Islet of Langerhans (tissue), 1 donor: ENCODE results near the gene PTEN.
"Not testable (repeated sequence)": the region's sequence is repeated elsewhere in the genome, so short reads cannot be mapped to it uniquely, and the experiment has no call there.

ENCODE experiments used
- FAIRE-seq: peaks from one replicate; lab custom pipeline; 2011; peaks lifted over from hg19 to GRCh38; lab: Jason Lieb, UNC

The PTEN gene

GRCh38 chr10:87863053-87863943 is at the start of gene PTEN, which contains the start of gene KLLN:
PTEN (plus strand) TSS chr10:87863625; CDS start chr10:87864470, 845 bp downstream.
KLLN (minus strand) TSS chr10:87863533; CDS start chr10:87862487, 1,046 bp downstream.
- no peak for FAIRE-seq

- no peak for FAIRE-seq
Measured at GRCh38 chr10:87816163-87816897, 47.1 kb upstream of the PTEN start.

DNA sequence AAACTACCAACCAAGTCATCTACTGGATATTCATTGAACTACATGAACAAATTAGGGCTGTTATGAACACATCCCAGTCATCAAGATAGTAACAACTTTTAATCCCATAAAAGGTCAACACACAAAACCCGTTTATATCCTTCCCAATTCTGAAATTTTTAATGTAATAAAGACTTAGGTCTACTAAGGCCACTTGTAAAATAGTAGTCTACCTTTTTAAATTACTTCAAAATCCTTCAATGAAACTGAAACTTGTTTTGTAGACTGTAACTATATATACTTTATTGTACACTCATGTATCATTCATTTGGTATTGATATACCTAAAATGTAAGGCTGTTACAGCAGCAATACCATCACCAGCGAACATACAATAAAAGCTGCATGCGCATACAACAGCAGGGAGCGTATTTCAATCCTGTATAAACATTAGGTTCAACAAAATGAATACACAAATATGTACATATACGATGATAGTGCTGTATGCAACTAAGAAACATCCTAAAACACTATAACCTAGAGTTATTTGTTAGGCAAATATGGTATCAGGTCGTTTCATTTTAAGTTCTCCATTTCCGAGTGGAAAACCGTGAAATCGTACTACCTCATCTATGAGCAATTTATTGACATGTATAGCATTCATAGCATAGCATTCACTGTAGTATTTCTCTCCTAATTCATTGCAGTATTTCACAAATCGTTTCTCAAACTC is 46.4 kb upstream of the PTEN start:
- no peak for FAIRE-seq

DNA sequence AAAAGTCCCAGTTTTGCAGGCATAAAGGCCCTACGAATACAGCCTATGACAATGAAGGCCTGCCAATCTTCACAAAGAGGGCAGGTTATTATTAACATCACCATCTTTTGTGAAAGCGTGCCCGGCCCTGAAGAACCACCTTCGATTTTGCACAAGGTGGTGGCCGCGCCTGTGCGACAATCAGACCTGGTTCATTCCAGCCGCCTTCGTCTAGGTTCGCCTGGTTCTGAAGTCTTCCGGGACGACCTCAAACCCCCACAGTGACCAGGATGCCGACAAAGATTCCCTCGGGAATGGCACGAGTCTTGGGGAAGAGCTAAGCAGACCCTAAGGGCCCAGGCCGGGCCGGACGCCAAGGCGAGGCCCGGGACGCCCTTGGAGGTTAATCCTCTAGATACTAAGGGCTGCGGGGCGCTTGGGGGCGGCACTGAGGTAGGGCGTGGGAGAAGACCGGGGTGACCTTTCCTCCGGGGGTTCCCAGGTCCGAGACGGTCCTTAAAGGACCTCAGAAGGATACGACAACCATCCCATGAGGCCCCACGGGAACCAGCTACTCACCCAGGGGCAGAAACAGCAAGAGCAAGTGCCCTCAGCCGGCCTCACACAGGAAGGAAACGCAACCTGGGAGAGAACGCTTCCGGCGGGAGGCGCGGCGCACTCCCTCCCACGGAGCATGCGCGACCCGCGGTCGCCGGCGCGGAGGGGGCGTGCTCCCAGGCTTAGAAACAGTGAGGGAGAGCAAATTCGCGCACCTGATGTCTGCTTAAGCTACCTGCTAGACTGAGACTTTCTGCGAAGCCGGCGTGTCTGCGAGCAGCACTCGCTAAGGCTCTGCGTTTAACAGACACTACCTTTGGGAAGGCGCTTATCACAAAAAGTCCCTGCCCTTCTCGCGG is 45.6 kb upstream of the PTEN start, which contains the start of gene ATAD1:
Gene ATAD1 (minus strand): TSS at position 618 of the 896 bp plus-strand sequence. CDS start 3,627 bp downstream, outside the sequence.
- no peak for FAIRE-seq

DNA sequence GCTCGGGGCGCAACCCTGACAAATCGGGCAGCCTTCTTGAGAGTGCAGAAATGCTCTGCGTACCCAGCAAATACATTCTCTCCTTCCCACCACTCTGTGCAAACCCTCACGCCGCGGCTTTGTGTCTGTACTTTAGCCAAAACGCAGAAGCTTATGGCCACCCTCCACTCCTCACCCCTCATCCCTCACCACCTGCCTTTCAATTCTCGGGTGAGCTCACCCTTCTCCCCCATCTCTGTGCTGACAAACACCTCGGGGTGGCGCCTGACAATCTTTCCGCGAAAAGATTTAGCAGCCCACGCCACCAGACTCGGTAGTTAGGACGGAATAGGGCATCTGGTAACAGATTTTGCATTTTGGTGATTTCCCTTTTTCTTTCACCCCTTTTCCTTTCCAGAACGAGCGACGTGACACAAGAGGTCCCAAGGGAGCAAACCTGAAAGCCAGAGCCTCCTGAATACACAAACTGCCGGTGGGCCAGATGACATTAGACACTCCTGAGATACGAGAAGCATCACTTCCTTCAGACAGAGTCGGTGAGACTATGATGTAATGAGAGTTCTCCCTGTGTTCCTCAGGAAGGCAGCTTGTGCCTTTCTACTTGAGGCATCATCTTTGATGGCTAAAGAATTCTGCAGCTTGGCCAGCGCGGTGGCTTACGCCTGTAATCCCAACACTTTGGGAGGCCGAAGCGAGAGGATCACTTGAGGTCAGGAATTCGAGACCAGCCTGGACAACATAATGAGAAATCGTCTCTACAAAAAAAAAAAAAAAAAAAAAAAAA is 44.7 kb upstream of the PTEN start:
- FAIRE-seq: peak; percentile 55

DNA sequence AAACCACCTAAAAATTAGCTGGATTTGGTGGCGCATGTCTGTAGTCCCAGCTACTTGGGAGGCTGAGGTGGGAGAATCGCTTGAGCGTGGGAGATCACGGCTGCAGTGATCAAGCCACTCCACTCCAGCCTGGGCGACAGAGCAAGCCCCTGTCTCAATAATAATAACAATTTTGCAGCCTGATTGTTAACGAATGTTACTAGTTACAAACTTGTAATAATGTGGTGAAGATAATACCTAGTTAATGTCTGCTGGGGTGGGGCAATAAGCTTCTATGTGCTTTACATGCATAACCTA is 44.2 kb upstream of the PTEN start:
- peak; percentile 17 for FAIRE-seq

- no peak for FAIRE-seq
Measured at GRCh38 chr10:87826653-87827052, 36.8 kb upstream of the PTEN start.

GRCh38 chr10:87827681-87828080 is 35.7 kb upstream of the PTEN start:
- FAIRE-seq: no peak

GRCh38 chr10:87829051-87829450 is 34.4 kb upstream of the PTEN start:
- FAIRE-seq: not testable (repeated sequence)

DNA sequence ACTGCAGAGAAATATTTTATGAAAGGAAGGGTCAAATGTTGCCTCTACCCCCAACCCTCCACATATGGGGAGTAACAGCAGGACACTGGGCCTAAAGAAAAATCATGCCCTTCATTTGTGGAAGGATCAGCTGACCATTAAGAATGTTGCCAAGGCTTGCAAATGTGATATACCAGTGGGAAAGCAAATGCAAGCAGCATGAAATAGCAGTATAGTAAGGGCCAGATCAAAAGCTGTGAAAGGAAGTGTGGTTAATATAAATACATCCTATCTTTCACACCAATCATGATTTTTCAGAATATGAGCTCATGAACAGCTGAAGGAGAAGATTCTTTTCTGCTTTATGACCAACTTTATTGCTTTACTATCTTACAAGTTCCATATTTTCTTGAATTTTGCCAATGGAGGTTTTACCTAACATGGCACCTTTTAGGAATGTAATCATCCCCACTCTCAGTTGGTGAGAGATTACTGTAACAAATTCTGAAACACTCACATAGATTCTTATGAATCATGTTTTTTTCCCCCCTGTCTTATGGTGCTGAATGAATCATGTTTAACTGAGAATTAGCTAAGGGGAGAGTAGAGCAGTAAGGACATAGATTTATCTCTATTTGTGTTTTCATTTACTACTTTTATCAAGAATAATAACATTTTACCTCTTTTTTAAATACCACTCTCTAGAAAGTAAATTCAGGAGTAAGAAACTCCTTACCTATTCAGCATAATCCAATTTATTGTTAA is 33.3 kb upstream of the PTEN start:
- FAIRE-seq: no peak

DNA sequence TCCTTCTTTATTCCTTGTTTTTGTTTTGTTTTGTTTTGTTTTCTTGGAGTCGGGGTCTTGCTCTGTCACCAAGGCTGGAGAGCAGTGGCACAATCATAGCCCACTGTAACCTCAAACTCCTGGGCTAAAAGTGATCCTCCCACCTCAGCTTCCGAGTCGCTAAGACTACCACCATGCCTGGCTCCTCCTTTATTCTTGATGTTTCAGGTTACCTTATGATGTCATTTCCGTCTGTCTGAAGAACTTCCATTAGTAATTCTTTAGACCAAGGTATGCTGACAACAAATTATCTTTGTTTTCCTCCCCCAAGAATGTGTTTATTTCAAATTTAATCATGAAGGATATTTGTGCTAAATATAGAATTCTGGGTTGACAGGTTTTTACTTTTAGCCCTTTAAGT is 27.3 kb upstream of the PTEN start:
- FAIRE-seq: no peak

DNA sequence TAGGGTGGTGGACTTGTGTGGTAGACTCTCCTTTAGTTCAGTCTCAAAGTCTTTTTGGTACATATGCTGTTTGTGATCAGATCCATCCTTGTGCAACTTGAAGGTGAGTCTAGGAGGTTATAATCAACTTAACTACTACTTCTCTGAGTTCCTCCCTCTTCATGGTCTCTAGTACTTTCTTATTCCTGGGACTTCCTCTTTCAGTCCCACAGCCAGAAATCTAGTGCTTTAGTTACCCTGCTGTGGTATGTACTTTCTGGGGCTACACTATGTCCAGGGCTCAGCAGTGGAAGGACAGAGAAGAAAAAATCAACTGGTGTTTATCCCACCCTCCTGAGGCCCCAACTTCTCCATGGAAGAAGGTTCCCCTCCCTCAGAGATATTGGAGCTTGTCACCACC is 26.0 kb upstream of the PTEN start:
- no peak for FAIRE-seq

- FAIRE-seq: no peak
Measured at GRCh38 chr10:87838650-87839049, 24.8 kb upstream of the PTEN start.

GRCh38 chr10:87841186-87841585 is 22.2 kb upstream of the PTEN start:
- no peak for FAIRE-seq

- no peak for FAIRE-seq
Measured at GRCh38 chr10:87842220-87842641, 21.2 kb upstream of the PTEN start.

- no peak for FAIRE-seq
Measured at GRCh38 chr10:87842776-87843497, 20.5 kb upstream of the PTEN start.

GRCh38 chr10:87843714-87844113 is 19.7 kb upstream of the PTEN start:
- FAIRE-seq: no peak

DNA sequence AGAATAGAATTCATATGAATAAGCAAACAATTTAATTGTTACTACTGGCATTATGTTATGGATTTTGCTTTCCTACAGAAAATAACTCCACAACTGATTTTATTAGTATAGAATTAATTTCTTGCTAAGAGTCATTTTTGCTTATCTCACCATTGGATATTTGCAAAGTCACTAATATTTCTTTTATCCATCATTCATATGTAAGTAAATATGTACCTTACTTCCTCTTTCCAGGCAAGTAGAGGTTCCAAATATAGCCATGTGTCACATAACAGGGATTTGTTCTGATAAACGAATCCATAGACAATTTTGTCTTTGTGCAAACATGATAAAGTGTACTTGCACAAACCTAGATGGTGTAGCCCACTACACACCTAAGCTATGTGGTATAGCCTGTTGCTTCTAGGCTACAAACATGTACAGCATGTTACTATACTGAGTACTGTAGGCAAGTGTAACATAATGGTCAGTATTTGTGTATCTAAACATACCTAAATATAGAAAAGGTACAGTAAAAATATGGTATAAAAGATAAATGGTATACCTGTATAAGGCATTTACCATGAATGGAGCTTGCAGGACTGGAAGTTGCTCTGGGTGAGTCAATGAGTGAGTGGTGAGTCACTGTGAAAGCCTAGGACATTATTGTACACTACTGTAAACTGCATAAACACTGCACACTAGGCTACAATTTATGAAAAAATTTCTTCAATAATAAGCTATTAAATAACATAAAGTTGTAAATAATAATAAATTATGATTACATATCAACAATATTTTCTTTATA is 18.4 kb upstream of the PTEN start:
- FAIRE-seq: peak; percentile 64

DNA sequence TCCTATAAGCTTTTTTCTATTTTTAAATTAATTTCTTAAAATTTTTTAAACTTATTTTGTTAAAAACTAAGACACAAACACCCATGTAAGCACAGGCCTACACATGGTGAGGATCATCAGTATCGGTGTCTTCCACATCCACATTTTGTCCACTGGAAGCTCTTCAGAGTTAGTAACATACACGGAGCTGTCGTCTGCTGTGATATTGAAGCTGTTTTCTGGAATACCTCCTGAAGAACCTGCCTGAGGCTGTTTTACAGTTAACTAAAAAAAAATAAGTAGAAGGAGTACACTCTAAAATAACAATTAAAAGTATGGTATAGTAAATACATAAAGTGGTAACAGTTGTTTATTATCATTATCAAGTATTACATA is 17.8 kb upstream of the PTEN start:
- FAIRE-seq: no peak
